G401.6 (cell line): Measurements from ENCODE around the gene REG3G.

ENCODE experiments used
- FAIRE-seq: peaks from 2 replicates; lab custom pipeline; 2012; peaks lifted over from hg19 to GRCh38; lab: Jason Lieb, UNC

REG3G gene

GRCh38 chr2:79025421-79025820 lies at the start of gene REG3G:
TSS of gene REG3G (plus strand) at chr2:79025702. CDS start at chr2:79026094, 392 bp downstream.
- FAIRE-seq, result no peak

DNA sequence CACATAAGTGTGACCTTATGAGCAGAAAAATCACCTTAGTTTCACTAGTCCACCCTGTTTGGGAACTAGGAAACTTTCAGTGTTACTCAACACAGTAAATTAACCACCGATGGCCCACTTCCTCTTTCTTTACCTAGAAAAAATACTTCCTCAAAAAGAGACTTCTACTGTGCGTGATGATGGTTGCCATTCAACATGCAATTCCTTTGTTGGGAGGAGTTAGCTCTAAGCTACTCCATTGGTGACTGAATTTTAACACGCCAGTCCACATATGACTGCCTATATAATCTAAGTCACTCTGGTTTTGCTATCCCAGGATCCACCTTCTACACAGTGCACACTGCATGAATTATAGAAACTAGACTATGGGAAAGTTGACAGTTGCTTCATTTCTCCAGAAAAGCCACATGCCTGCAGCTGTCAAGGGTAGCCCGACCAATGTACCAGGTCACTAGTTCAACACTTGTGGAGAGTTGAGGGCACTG lies 47.8 kb upstream of the REG3G start:
- FAIRE-seq, result no peak

- FAIRE-seq, result no peak
These were observed 47.2 kb upstream of the REG3G start for GRCh38 chr2:78978340-78978739.

- no peak for FAIRE-seq
These were observed 45.9 kb upstream of the REG3G start for GRCh38 chr2:78979380-78980151.

DNA sequence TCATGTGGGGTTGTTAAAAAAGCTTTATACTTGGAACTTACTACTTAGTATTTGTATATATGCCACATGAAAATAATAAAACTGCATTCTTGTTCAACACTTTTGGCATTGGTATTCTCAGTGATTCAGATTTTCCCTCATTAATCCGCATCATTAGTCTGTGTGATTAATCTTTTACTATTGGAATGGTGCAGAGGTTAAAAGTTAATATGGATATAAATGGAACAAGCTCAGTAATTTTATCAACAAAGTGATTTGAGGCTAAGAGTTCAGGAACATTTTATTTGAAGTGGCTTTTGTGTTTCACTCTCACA lies 45.4 kb upstream of the REG3G start:
- no peak for FAIRE-seq

DNA sequence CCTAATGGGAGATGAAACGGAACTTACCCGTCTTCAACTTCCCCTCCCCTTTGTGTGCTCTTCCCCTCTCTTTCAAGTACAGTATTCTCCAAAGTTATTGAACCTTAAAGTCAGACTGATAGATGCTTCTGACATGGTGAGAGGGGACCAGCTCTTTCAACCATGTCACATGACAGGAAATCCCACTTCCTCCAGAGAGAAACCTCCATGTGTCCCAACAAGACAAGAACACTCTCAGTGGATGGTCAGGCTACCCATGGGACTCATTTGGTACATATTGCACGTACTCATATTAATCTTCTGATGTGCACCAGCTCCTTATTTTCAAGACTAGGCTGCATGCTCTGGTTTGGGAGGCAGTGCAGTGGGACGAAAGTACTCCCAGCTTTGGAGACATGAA lies 44.6 kb upstream of the REG3G start:
- FAIRE-seq, result no peak

DNA sequence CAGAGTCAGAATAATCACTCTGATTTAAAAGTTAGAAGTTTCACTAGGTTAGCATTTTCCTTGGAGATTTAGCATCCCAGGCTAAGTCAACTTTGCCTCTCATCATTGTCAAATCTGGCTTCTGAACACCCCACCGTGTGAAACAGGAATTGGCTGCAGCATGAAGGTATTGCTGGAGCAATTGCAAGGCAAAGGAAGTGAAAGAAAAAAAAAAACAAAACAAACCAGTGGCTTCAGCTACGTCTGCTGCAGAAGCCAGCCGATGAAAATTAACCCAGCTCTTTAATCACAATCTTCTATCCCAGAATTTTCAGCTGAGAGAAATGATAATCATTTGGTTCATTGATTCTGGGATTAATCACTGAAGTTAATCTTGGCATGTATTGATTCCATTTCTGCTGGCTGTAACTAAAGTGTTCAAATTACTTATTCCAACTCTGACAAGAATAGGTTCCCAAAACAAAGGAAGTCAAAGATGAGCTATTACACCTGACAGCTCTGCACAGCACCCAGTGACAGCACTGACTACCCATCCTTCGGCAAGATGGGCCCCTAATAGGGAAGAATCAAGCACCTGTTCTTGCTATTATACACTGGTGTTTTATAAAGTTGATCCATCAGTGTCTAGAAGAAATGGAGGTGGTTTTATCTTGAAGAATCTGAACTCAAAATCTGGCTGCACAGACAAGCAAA lies 42.7 kb upstream of the REG3G start:
- no peak for FAIRE-seq

- no peak for FAIRE-seq
These were observed 41.1 kb upstream of the REG3G start for GRCh38 chr2:78984386-78984785.

DNA sequence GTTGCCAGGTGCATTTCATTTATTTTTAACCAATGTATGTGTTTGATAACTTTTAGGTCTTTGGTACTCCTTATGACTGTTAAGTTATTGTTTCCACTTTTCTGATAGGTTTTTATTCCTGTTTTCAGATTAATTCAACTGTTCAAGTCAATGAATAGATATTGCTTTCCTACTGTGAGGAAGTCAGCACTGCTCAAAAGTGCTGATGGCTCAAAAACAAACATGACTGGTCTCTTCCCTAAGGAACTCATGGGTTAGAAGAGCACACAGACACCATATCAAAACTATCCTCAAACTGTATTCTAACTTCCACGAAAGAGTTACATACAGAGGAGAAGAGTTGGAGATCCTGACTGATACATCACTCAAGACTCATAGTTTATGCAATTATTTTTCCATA lies 39.9 kb upstream of the REG3G start:
- no peak for FAIRE-seq

- FAIRE-seq, result no peak
These were observed 36.5 kb upstream of the REG3G start for GRCh38 chr2:78989051-78989450.

- no peak for FAIRE-seq
These were observed 33.1 kb upstream of the REG3G start for GRCh38 chr2:78992451-78992806.

DNA sequence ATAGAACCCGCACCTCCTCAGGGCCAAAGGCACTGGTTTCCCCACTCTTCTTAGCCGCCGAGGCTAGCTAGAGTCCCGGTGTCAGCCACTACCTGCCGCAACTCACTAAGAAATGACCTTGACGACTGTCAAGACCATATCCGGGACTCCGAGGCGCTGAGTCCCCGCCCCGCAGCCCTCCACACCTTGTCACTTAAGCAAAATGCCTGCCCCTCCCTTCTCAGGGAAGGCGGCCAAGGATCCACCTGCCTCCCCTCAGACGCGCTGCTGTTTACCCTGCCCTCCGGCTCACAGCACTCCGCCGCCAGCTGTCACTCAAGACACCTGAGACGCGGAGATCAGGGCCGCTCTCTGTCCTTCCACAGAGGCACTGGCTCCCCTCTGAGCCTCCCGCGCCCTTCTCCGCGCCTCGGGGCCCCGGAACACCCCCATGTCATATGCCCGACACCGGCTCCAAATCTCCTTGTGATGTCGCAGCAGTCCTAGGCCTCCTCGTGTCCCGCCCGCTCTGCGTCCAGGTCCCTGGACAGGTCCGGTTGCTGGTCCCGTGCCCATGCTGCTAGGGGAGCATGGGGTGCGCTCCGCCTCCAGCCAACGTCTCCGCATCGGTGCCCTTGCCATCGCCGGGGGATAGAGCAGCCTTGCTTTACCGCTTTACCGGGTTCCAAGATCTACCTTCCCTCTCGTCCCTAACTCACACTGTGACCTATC lies 32.5 kb upstream of the REG3G start:
- no peak for FAIRE-seq

GRCh38 chr2:78993518-78994148 lies 31.9 kb upstream of the REG3G start:
- FAIRE-seq, result no peak

- FAIRE-seq, result no peak
These were observed 30.7 kb upstream of the REG3G start for GRCh38 chr2:78994789-78995188.

GRCh38 chr2:78999406-78999805 lies 26.1 kb upstream of the REG3G start:
- FAIRE-seq, result no peak

- FAIRE-seq, result no peak
These were observed 25.4 kb upstream of the REG3G start for GRCh38 chr2:79000008-79000576.

GRCh38 chr2:79001285-79001684 lies 24.2 kb upstream of the REG3G start:
- FAIRE-seq, result no peak

DNA sequence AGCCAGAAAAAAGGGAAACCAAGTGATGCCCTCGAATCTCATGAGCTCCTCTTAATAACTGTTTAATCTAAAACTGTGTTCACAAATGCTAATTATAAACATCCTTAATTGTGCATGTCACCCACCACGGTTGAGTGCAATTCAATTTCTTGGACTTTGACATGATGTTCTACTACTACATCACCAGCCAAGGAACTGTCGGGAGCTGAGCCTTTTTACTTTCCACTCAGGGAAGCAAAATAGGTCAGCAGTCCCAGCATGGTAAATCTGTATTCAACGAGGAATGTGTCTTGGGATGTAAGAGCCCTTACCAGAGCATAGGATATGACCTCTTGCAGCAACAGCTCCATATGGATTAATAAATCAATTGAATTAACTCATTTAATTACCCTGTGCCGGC lies 20.8 kb upstream of the REG3G start:
- FAIRE-seq, result no peak

DNA sequence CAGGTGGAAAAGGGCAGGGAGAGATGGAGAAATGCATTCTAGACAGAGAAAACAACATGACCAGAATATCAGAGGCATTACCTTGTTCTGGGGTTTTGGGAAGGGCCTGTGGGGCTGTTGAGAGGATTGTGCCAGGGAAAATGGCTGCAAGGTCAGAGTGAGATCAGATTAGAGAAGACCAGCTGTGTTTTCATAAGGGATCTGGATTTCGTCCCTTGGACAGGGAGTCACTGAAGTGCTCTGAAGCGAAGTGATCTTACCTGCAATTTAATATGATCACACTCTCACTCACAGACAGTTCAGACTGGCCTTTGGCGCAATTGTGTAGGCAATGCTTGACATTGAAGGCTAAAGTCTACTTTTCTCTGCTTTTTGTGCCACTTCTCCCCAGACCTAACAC lies 20.3 kb upstream of the REG3G start:
- no peak for FAIRE-seq

- no peak for FAIRE-seq
These were observed 16.1 kb upstream of the REG3G start for GRCh38 chr2:79009388-79009787.

DNA sequence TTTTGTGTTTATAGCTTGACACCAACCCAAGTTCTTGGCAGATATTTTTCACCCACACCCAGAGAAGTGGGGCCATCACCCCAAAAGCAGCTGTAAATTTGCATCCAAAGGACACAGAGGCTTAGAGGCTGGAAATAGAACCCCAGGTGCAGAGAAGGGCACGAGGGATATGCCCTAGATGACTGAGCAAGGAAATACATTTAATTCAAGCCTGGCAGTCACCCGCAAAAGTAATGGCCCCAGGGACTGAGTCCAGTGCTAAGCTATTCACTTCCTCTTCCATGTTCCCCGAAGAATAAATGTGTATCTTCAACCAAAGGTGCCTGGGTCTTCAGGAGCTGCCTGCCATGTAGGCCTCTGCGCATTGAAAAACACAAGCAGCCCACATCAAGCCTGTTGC lies 14.0 kb upstream of the REG3G start:
- FAIRE-seq, result no peak

- FAIRE-seq, result no peak
These were observed 11.9 kb upstream of the REG3G start for GRCh38 chr2:79013629-79014028.

DNA sequence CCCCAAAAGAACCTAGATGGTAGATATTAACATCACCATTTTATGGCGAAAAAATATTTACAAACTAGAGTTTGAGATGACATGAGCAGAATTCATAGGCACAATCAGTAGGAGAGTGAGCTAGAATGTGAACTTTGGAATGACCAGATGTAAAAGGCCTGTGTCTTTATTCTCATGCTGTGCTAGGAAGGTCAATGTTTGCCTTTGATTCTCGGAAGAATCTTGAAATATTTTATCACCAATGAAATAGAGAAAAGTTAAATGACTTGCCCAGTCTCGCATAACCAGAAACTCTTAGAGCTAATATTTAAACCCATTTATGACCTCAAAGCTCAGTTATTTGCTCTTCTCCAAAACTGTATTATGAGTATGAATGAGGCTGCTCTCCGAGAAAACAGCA lies 9.2 kb upstream of the REG3G start:
- FAIRE-seq, result no peak
